GM21786 (cell line): ENCODE data around the gene CYGB.
"Not testable (repeated sequence)": the region's sequence is repeated elsewhere in the genome, so short reads cannot be mapped to it uniquely, and the experiment has no call there.

Experiments used
- ATAC-seq: cut with Tn5 transposase; IDR thresholded peaks from one replicate; pipeline ENCODE4 v1.9.1; 2021; ENCODE audit not compliant: unreplicated experiment

Gene CYGB

GRCh38 chr17:76538281-76538931, 897 bp upstream of the CYGB start:
- no peak for ATAC-seq

DNA sequence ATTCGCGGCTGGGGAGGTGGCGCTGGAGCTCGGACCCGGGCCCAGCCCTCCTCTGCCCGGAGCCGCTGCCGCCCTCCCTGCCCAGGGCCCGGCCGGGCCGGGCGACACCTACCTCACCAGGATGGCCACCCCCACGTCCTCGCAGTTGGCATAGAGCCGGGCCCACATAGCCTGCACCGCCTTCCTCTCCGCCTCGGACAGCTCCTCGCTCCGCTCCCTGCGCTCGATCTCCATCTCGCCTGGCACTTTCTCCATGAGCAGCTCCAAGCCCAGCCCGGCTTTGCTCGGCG, 276 bp downstream of the CYGB start:
- no peak for ATAC-seq

GRCh38 chr17:76536511-76537287, 810 bp downstream of the CYGB start:
- ATAC-seq = no peak

GRCh38 chr17:76535788-76536510, 1.6 kb downstream of the CYGB start:
- ATAC-seq = no peak

GRCh38 chr17:76534831-76535732, 2.4 kb downstream of the CYGB start:
- no peak for ATAC-seq

GRCh38 chr17:76533640-76534359, 3.7 kb downstream of the CYGB start:
- ATAC-seq = not testable (repeated sequence)

DNA sequence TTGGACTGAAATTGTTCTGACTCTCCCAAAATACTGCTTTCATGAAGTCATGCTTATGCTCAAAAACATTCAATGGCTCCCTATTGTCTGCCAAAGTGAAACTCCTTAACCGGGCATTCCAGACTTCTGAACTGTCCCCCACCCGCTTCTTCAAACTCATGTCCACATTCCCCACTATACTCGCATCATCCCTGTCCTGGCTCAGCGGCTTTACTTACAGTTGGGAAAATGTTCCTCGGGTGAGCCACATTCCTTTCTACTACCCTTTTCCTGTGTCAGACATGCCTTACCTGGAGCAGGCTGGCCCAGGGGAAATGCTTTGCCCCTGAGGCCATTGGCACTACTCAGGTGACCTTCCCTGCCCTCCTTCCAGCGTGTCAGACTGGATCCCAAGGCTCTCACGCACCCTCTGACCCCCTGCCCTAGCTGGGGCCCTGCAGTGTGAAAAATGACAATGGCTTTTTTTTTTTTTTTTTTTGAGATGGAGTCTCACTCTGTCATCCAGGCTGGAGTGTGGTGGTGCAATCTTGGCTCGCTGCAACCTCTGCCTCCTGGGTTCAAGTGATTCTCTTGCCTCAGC, 5.3 kb downstream of the CYGB start:
- ATAC-seq = no peak

- no peak for ATAC-seq
Measured at GRCh38 chr17:76531486-76532038, 5.9 kb downstream of the CYGB start.

GRCh38 chr17:76530811-76531485, 6.6 kb downstream of the CYGB start:
- ATAC-seq = no peak

DNA sequence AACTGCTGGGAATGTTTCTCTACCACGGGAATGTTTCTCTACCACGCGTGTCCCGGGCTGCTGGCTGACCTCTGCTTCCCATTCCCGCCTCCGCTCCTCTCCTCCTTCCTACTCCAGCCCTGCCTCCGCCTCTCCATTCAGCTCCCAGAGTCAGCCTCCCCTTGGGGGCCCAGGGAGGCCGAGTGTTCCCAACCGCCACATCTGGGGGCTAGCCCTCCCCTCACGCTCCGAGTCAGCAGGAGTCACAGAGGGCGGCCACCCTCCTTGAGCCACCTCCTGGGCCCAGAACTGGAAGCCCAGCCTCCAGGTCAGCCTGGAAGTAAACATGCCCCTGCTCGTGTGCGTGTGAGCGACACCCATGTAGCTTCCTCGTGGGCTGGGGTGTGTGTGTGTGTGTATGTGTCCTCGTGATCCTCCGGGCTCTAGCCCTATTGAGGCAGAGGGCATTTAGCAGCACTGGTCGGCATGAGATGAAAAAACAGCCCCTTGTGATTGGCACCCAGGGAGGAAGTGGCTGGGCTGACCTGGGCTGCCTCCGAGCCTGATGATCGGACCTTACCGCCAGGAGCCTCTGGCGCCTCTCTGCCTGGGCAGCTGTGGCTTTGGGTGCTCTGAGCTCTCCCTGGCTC, 7.3 kb downstream of the CYGB start:
- ATAC-seq = no peak

DNA sequence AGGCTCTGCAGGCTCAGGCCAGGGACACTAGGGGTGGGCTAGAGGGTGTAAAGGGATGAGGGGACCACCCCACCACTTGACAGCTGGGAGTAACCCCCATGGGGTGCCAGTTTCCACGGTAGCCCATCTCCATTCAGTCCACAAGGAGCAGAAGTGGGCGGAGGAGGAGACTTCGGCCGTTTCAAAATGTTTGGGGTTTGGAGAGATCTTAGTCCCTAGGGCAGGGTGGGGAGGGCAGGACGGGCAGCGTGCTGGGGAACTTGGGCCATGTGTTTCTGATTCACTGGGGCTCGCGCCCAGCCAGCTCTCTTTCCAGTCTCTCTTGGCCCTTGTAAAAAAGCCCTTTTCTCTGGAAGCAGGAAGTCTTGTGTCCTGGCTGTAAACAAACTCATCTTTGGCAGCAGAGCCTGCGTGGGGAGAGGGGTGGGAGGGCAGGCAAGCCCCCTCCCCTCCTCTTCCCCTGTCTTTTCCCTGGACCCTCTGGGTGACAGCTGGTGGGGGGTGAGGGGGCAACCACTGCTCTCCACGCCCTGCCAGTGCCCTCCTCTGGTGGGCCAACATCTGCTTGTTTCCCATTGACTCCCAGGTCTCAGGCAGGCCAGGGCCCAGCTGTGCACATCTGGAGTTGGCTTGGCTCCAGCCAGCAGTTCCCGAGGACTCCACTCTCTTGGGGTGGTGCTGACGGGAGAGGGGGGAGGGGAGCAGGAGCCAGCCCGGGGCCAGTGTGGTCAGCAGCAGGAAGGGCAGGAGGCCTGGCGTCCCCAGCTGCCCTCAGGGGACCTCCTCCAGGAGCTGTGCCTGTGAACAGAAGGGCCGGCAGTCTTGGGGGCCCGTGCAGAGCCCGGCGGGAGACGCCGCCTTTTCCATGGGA, 8.1 kb downstream of the CYGB start:
- no peak for ATAC-seq

- ATAC-seq = no peak
Measured at GRCh38 chr17:76528528-76529223, 8.8 kb downstream of the CYGB start.

- ATAC-seq = peak; percentile 30
Measured at GRCh38 chr17:76528156-76528527, 9.4 kb downstream of the CYGB start.

- ATAC-seq = peak; percentile 59
Measured at GRCh38 chr17:76527430-76528111, 9.9 kb downstream of the CYGB start.

DNA sequence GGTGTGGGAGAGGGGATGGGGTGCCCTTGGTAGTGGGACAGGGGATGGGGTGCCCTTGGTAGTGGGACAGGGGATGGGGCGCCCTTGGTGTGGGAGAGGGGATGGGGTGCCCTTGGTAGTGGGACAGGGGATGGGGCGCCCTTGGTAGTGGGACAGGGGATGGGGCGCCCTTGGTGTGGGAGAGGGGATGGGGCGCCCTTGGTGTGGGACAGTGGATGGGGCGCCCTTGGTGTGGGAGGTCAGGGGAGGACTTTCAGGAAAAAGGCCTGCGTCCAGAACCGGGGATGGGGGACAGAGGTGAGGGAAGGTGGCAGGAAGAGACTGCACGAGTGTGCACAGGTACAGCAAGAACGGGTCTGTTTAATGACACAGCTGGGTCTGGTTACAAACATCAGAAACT, 10.5 kb downstream of the CYGB start:
- not testable (repeated sequence) for ATAC-seq

- ATAC-seq = not testable (repeated sequence)
Measured at GRCh38 chr17:76525513-76525833, 12.0 kb downstream of the CYGB start.
